B cell (primary cell): ENCODE results near the gene COL16A1. TPM values are rescaled to one million over a fixed set of nuclear protein-coding genes. Genes with fewer than 3 reads are reported as not detected.

Experiments
- ATAC-seq: fragments of 200-7000 bp; cut with Tn5 transposase; one replicate; pipeline ENCODE4 v1.10.0; 2021; ENCODE audit warnings: low read depth, mild to moderate bottlenecking, moderate number of reproducible peaks, moderate library complexity
- CTCF ChIA-PET: fragments of 350-600 bp; sonication (Branson Sonifier 250); formaldehyde crosslinking; loops from one replicate; lab custom pipeline; 2021; ENCODE audit warnings: antibody characterized with exemption, inconsistent platforms; lab: Charles Lee
- POLR2A ChIA-PET: fragments of 350-600 bp; sonication (Branson Sonifier 250); formaldehyde crosslinking; loops from one replicate; lab custom pipeline; 2021; ENCODE audit warnings: antibody characterized with exemption; lab: Charles Lee
- DNase-seq: peaks from one replicate; pipeline ENCODE4 v3.0.0; 2013
- H2AFZ ChIP-seq: 2 replicates; pipeline ENCODE4 v1.6.1; 2012; ENCODE audit warnings: mild to moderate bottlenecking, low read depth, low read length; ENCODE audit not compliant: insufficient read depth, poor library complexity, severe bottlenecking
- H3K27ac ChIP-seq, 2 donors: 1 replicate in 1 of 2; 2 replicates in 1 of 2; pipeline ENCODE4 v1.5.1; 2012 to 2013; ENCODE audit warnings: low read length in 2 of 2, mild to moderate bottlenecking in 2 of 2, moderate library complexity in 1 of 2
- H3K27me3 ChIP-seq, 4 experiments: fragments of 200-600 bp in 1 of 4; sonication (generic) in 1 of 4; replicated peaks in 1 of 4; 1 replicate in 2 of 4; 2 replicates in 2 of 4; pipeline versions ENCODE4 v1.6.1 to v1.7.0; 2013 to 2016; ENCODE audit warnings: low read length in 3 of 4, mild to moderate bottlenecking in 2 of 4, mixed read lengths in 1 of 4, moderate library complexity in 1 of 4; ENCODE audit not compliant: insufficient read depth in 4 of 4, control insufficient read depth in 3 of 4; ENCODE audit errors: control extremely low read depth in 1 of 4
- H3K36me3 ChIP-seq, 2 experiments: replicated peaks in 1 of 2; 1 replicate in 1 of 2; 2 replicates in 1 of 2; pipeline versions ENCODE4 v1.6.1 to v1.7.1; 2013; ENCODE audit warnings: low read length in 1 of 2; ENCODE audit not compliant: insufficient read depth in 2 of 2, control insufficient read depth in 1 of 2; ENCODE audit errors: control extremely low read depth in 1 of 2, extremely low read depth in 1 of 2
- H3K4me1 ChIP-seq, 2 donors: fragments of 200-600 bp in 1 of 2; sonication (generic) in 1 of 2; 1 replicate in 1 of 2; 2 replicates in 1 of 2; pipeline versions ENCODE4 v1.5.1 to v1.6.1; 2013 to 2017; ENCODE audit warnings: low read length in 2 of 2; ENCODE audit not compliant: control insufficient read depth in 2 of 2, insufficient read depth in 2 of 2
- H3K4me2 ChIP-seq: replicated peaks from 2 replicates; pipeline ENCODE3; 2012; ENCODE audit warnings: mild to moderate bottlenecking, low read depth, low read length; ENCODE audit not compliant: poor library complexity, severe bottlenecking
- H3K4me3 ChIP-seq, 5 experiments: fragments of 200-600 bp in 1 of 5; sonication (generic) in 1 of 5; 1 replicate in 3 of 5; 2 replicates in 2 of 5; pipeline versions ENCODE4 v1.5.1 to v1.7.0; 2011 to 2016; ENCODE audit warnings: low read length in 4 of 5, mild to moderate bottlenecking in 4 of 5, low read depth in 2 of 5, control low read depth in 1 of 5, moderate library complexity in 1 of 5; ENCODE audit not compliant: insufficient read depth in 1 of 5; ENCODE audit errors: control extremely low read depth in 1 of 5, extremely low read depth in 1 of 5
- H3K79me2 ChIP-seq: fragments of 200-600 bp; sonication (generic); one replicate; pipeline ENCODE4 v1.6.0; 2016; ENCODE audit warnings: low read length; ENCODE audit not compliant: control insufficient read depth, insufficient read depth
- H3K9ac ChIP-seq: fragments of 200-600 bp; sonication (generic); 2 replicates; pipeline ENCODE4 v1.6.1; 2017; ENCODE audit warnings: mild to moderate bottlenecking, low read length, moderate library complexity
- H3K9me3 ChIP-seq, 3 donors: one replicate each; pipeline versions ENCODE4 v1.6.1 to v1.7.1; 2013; ENCODE audit warnings: low read length in 2 of 3; ENCODE audit not compliant: control insufficient read depth in 2 of 3, insufficient read depth in 1 of 3; ENCODE audit errors: control extremely low read depth in 1 of 3
- H4K20me1 ChIP-seq: 2 replicates; pipeline ENCODE4 v1.6.0; 2012; ENCODE audit warnings: mild to moderate bottlenecking, low read length; ENCODE audit not compliant: insufficient read depth, control insufficient read depth, poor library complexity, severe bottlenecking
- H3K27ac Mint-ChIP-seq: one replicate; pipeline ENCODE4 v1.8.0; 2021; ENCODE audit warnings: mixed read lengths
- H3K27me3 Mint-ChIP-seq: one replicate; pipeline ENCODE4 v1.8.0; 2021; ENCODE audit warnings: mixed read lengths
- H3K4me1 Mint-ChIP-seq: one replicate; pipeline ENCODE4 v1.8.0; 2021; ENCODE audit warnings: mixed read lengths
- H3K4me3 Mint-ChIP-seq: one replicate; pipeline ENCODE4 v1.8.0; 2021; ENCODE audit warnings: mixed read lengths
- H3K9me3 Mint-ChIP-seq: one replicate; pipeline ENCODE4 v1.8.0; 2022; ENCODE audit warnings: mixed read lengths; ENCODE audit not compliant: insufficient read depth
- CTCF ChIP-seq: fragments of 200-600 bp; IDR thresholded peaks from one replicate; pipeline ENCODE4 v1.8.0; 2022; ENCODE audit warnings: antibody characterized with exemption, mild to moderate bottlenecking
- EZH2 ChIP-seq: IDR thresholded peaks from 2 replicates; pipeline ENCODE4 v1.6.1; 2012; ENCODE audit warnings: borderline replicate concordance, low read depth, mild to moderate bottlenecking, moderate library complexity, low read length; ENCODE audit not compliant: insufficient read depth, poor library complexity, severe bottlenecking
- WGBS: methylation state at CpG from one replicate; pipeline ENCODE4 v1.1.5; 2013; ENCODE audit warnings: missing lambda C conversion rate; ENCODE audit not compliant: insufficient coverage; 5-methylcytosine and 5-hydroxymethylcytosine counted together
- intact Hi-C: fragments of 100-400 bp; cut with micrococcal nuclease; formaldehyde crosslinking; loops from one replicate; pipeline ENCODE4 v1.10.0; 2022
- polyA plus RNA-seq: library from polyadenylated mRNA; depleted of rRNA; stranded (reverse); fragments of >200 nt; gene quantifications from 2 replicates; pipeline ENCODE4 v1.2.3, GENCODE V29; 2012
- total RNA-seq, 2 donors: library from RNA; stranded (reverse); fragments of 120-200 nt in 1 of 2; gene quantifications; 1 replicate in 1 of 2; 2 replicates in 1 of 2; pipeline versions ENCODE4 v1.2.3 to v1.2.4, GENCODE V29; 2013 to 2022

COL16A1 gene
- total and polyA plus RNA-seq, 2 donors (not counting 1 experiment from before 2014, with no cell fraction given) = 0.07 TPM; not detected in 1

DNA sequence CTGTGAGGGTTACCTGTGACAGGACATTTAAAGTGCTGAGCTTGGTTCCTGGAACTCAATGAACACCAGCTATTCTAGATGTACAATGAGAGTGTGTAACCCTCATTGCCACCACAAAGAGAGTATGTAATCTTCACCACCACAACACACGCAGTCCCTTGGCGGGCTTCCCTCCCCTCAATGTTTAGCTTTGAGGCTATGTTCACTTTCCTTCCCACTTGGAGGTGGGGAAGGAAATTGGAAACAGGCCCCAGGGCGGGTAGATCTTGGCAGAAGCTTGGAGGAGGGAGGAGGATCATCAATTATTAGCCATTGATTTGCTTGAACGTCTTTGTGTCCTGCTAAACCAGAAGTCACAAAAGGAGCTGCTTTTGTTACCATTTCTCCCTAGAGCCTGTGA is 8.3 kb upstream of the COL16A1 start:
- no peak overlapping the region for H3K9ac ChIP-seq
- DNase-seq = no peak
- H3K9me3 ChIP-seq = peaks cover 0 to 5% (median 0%) of the 10 kb centered on the region in 3 donors
- no peak overlapping the region for H3K4me2 ChIP-seq
- peaks cover 25 to 28% of the 10 kb centered on the region in 2 donors for H3K4me1 ChIP-seq
- H3K4me3 ChIP-seq = no peak overlapping the region
- TF ChIP-seq CTCF (no peak), EZH2 (no peak)
- intact Hi-C loops = no loop called here
- Mint-ChIP-seq H3K9me3 (no peaks in the 10 kb centered on the region), H3K4me3 (no peak overlapping the region), H3K27me3 (peaks cover 45% of the 10 kb centered on the region), H3K4me1 (peaks cover 35% of the 10 kb centered on the region), H3K27ac (no peak overlapping the region)
- 60% methylated on average over 1 of the region's 4 CpGs for WGBS
- ATAC-seq = no peak
- H3K36me3 ChIP-seq = no peaks in the 10 kb centered on the region
- H3K27ac ChIP-seq = no peak overlapping the region
- H3K79me2 ChIP-seq = no peaks in the 10 kb centered on the region
- POLR2A ChIA-PET = no interaction called here
- no peak overlapping the region for H2AFZ ChIP-seq
- H4K20me1 ChIP-seq = no peaks in the 10 kb centered on the region
- CTCF ChIA-PET = interaction anchor here (1.1 to 7.1 kb wide), 3 partner anchors 49 to 253 kb away, joined by 3 to 74 read pairs (median 4); no protein-coding TSS in a partner anchor
- peaks cover 0 to 51% (median 10%) of the 10 kb centered on the region in 4 experiments for H3K27me3 ChIP-seq

DNA sequence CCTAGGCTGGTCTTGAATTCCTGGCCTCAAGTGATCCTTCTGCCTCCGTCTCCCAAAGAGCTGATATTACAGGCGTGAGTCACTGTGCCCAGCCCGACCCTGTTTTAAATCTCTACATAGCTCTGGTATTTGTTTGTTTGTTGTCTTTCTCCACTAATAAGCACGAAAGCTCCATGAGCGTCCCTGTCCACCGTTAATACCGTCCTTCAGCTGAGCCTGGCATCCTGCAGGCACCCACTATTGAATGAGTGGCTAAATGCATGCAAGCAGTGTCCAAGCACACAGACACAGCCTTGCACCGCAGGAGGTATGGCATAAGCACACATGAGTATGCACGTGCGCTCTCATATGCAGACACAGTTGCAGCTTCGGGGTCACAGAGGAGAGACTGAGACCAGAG is 4.5 kb upstream of the COL16A1 start:
- no peak for TF ChIP-seq CTCF
- TF ChIP-seq EZH2 = no peak
- 97% methylated on average over 9 of the region's 11 CpGs for WGBS
- Histone ChIP-seq H3K4me1 (peaks cover 17 to 33% of the 10 kb centered on the region in 2 donors), H3K9ac (no peak overlapping the region), H2AFZ (no peak overlapping the region), H3K27ac (no peak overlapping the region), H3K4me2 (no peak overlapping the region), H3K79me2 (no peaks in the 10 kb centered on the region), H3K9me3 (peaks cover 0 to 5% (median 0%) of the 10 kb centered on the region in 3 donors), H3K27me3 (peaks cover 0 to 47% (median 20%) of the 10 kb centered on the region in 4 experiments), H4K20me1 (no peaks in the 10 kb centered on the region), H3K4me3 (no peak overlapping the region), H3K36me3 (no peaks in the 10 kb centered on the region)
- CTCF ChIA-PET = no interaction called here
- ATAC-seq (no peak), DNase-seq (no peak)
- intact Hi-C loops = no loop called here
- Mint-ChIP-seq H3K27me3 (peaks cover 54% of the 10 kb centered on the region), H3K4me3 (no peak overlapping the region), H3K9me3 (no peaks in the 10 kb centered on the region), H3K27ac (no peak overlapping the region), H3K4me1 (peaks cover 42% of the 10 kb centered on the region)
- POLR2A ChIA-PET = no interaction called here
